Hematopoietic multipotent progenitor cell (in vitro differentiated cells): ENCODE data around the gene AMDHD2. TPM values are rescaled to one million over a fixed set of nuclear protein-coding genes. Genes with fewer than 3 reads are reported as not detected.

Experiments
- DNase-seq, 3 donors: peaks; one replicate each; pipeline ENCODE4 v3.0.0-alpha.2; 2011 to 2015; ENCODE audit warnings: low read depth in 2 of 3, low spot score in 2 of 3
- total RNA-seq: library from RNA; depleted of rRNA; stranded (reverse); fragments of >200 nt; gene quantifications from one replicate; pipeline ENCODE4 v1.2.3, GENCODE V29; 2012

The AMDHD2 gene
- total RNA-seq, 1 donor = 41.5 TPM

GRCh38 chr16:2498531-2499253 lies 21.5 kb upstream of the AMDHD2 start:
- no peak for DNase-seq

GRCh38 chr16:2499454-2499853 lies 20.7 kb upstream of the AMDHD2 start:
- DNase-seq = no peak

- DNase-seq = no peak
Observed at GRCh38 chr16:2499890-2500429, 20.2 kb upstream of the AMDHD2 start.

GRCh38 chr16:2500430-2500917 lies 19.7 kb upstream of the AMDHD2 start:
- no peak for DNase-seq

- DNase-seq = peak; percentile 72 to 86 (median 82)
Observed at GRCh38 chr16:2500918-2501750, 19.0 kb upstream of the AMDHD2 start.

GRCh38 chr16:2501946-2502895 lies 17.9 kb upstream of the AMDHD2 start:
- DNase-seq = no peak

- no peak for DNase-seq
Observed at GRCh38 chr16:2505695-2506094, 14.5 kb upstream of the AMDHD2 start.

- DNase-seq = peak in 2 of 3 donors; percentile 75 to 79
Observed at GRCh38 chr16:2507052-2507659, 13.0 kb upstream of the AMDHD2 start.

GRCh38 chr16:2507665-2508064 lies 12.5 kb upstream of the AMDHD2 start:
- no peak for DNase-seq

- no peak for DNase-seq
Observed at GRCh38 chr16:2508722-2509400, 11.3 kb upstream of the AMDHD2 start.

GRCh38 chr16:2511128-2511800 lies 8.9 kb upstream of the AMDHD2 start:
- no peak for DNase-seq

- no peak for DNase-seq
Observed at GRCh38 chr16:2511996-2512734, 8.0 kb upstream of the AMDHD2 start.

- DNase-seq = peak in 2 of 3 donors; percentile 55 to 65
Observed at GRCh38 chr16:2512735-2513404, 7.3 kb upstream of the AMDHD2 start.

GRCh38 chr16:2513405-2514332 lies 6.5 kb upstream of the AMDHD2 start, which contains the start of gene ATP6V0C:
TSS of gene ATP6V0C (plus strand) at chr16:2513952. CDS start at chr16:2514104, 152 bp downstream.
- DNase-seq = peak; percentile 91 to 94 (median 91)

GRCh38 chr16:2514333-2515179 lies 5.6 kb upstream of the AMDHD2 start:
- DNase-seq = peak in 1 of 3 donors; percentile 40
